HUES6 (cell line): ENCODE data around the gene ADARB2.
"Not testable (repeated sequence)": the region's sequence is repeated elsewhere in the genome, so short reads cannot be mapped to it uniquely, and the experiment has no call there.

Experiments used
- H3K27ac ChIP-seq: 2 replicates; pipeline ENCODE4 v1.7.0; 2013; ENCODE audit warnings: low read depth, mild to moderate bottlenecking, low read length, inconsistent platforms
- H3K27me3 ChIP-seq: 2 replicates; pipeline ENCODE4 v1.6.1; 2013; ENCODE audit warnings: low read length; ENCODE audit not compliant: control insufficient read depth, insufficient read depth
- H3K36me3 ChIP-seq: 2 replicates; pipeline ENCODE4 v1.6.1; 2013; ENCODE audit warnings: low read length; ENCODE audit not compliant: control insufficient read depth, insufficient read depth
- H3K4me1 ChIP-seq: 2 replicates; pipeline ENCODE4 v1.6.1; 2013; ENCODE audit warnings: low read length; ENCODE audit not compliant: control insufficient read depth, insufficient read depth
- H3K4me3 ChIP-seq: 2 replicates; pipeline ENCODE4 v1.5.1; 2013; ENCODE audit warnings: low read depth, low read length
- H3K9ac ChIP-seq: one replicate; pipeline ENCODE4 v1.6.1; 2013; ENCODE audit warnings: mild to moderate bottlenecking, low read length
- H3K9me3 ChIP-seq: 2 replicates; pipeline ENCODE4 v1.6.1; 2013; ENCODE audit warnings: low read depth, low read length; ENCODE audit not compliant: control insufficient read depth, insufficient read depth

ADARB2 gene

DNA sequence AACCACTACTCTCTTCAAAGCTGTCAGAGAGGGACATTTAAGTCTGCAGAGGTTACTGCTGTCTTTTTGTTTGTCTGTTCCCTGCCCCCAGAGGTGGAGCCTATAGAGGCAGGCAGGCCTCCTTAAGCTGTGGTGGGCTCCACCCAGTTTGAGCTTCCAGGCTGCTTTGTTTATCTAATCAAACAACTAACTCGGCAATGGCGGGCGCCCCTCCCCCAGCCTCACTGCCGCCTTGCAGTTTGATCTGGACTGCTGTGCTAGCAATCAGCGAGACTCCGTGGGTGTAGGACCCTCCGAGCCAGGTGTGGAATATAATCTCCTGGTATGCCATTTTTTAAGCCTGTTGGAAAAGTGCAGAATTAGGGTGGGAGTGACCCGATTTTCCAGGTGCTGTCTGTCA lies 510.4 kb downstream of the ADARB2 start:
- not testable (repeated sequence) for H3K36me3 ChIP-seq, H3K4me1 ChIP-seq, H3K9me3 ChIP-seq, H3K27me3 ChIP-seq, H3K27ac ChIP-seq, H3K9ac ChIP-seq
- peak overlapping the region; percentile 49; the same call in 1 of the 2 replicates for H3K4me3 ChIP-seq

DNA sequence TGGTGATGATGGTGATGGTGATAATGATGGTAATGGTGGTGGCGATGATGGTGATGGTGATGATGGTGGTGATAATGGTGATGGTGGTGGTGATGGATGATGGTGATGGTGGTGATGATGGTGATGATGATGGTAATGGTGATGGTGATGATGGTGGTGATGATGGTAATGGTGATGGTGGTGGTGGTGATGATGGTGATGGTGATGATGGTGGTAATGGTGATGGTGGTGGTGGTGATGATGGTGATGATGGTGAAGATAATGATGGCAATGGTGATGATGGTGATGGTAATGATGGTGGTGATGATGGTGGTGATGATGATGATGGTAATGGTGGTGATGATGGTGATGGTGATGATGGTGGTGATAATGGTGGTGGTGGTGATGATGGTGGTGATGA lies 517.5 kb downstream of the ADARB2 start:
- not testable (repeated sequence) for H3K9ac ChIP-seq, H3K27me3 ChIP-seq, H3K4me1 ChIP-seq, H3K4me3 ChIP-seq, H3K27ac ChIP-seq, H3K36me3 ChIP-seq
- peaks cover 12% of the 10 kb centered on the region for H3K9me3 ChIP-seq

DNA sequence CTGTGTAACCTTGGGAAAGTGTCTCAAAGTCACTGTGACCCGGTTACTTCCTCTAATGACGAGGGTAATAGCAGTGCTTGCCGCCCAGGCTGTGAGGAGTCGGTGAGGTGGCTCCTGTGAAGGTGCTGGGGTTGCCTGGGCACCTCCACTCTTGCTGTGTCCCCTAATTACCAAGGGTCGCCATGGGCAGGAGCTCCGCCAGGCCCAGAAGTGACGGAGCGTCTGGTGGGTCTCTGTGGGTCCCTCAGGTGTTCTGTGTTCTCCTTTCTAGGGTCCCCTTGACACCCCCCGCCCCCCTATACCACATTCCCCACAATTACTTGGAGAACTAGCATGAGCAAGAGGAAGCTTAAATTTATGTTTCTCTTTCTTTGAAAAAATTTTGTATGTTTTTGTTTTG lies 519.7 kb downstream of the ADARB2 start:
- H3K27me3 ChIP-seq: no peaks in the 10 kb centered on the region

DNA sequence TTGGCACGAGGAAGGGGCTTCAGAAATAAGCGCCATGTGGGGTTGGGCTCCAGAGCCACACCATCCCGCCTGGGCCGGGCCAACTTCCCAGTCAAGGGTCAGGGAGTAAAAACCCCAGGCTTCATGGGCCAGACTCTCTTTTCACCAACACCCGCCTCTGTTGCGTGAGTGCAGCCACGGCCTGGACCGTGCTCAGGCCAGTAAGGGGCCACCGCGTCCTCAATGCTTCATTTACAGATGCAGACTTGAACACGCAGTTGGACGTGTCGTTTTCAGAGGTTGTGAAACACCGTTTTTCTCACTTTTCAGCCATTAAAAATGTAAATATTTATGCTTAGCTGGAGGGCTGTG lies 520.1 kb downstream of the ADARB2 start:
- Histone ChIP-seq H3K9ac (no peak overlapping the region), H3K27ac (no peak overlapping the region), H3K4me3 (no peak overlapping the region), H3K4me1 (no peaks in the 10 kb centered on the region), H3K36me3 (no peaks in the 10 kb centered on the region), H3K27me3 (no peaks in the 10 kb centered on the region), H3K9me3 (peaks cover 12% of the 10 kb centered on the region)

More for the DNA sequence above, 519.7 kb downstream of the ADARB2 start:
- Histone ChIP-seq H3K4me3 (no peak overlapping the region), H3K27ac (no peak overlapping the region), H3K4me1 (no peaks in the 10 kb centered on the region), H3K9ac (no peak overlapping the region), H3K36me3 (no peaks in the 10 kb centered on the region), H3K9me3 (peaks cover 12% of the 10 kb centered on the region)

DNA sequence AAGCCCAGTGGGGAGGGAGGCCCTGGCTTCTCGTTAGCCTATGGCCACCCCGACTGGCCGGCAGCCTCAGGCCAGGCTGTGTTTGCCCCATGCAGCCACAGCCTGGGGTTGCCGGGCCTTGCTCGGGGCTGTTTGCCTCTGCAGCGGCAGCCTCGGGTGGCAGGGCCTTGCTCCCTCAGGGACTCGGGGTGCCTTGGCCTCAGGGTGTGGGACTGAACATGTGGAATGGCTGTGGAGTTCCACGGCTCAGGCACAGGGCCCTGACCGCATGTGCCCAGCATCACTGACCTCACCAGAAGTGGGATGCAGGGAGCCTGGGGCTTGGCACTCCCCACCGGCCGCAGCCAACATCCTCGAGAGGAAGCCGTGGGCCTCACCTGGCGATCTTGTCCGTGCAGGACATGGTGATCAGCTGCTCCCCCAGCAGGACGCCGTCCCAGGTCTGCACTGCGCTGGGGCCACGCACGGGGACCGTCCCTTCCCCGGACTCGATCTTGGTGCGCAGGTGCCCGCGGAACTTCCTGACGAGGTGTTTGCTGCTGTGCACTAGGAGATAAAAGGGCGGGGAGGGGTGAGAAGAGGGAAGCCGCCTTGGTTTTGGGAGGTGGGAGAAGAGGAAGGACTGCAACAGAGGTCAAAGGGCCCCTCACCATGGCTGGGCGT lies 520.6 kb downstream of the ADARB2 start:
- Histone ChIP-seq H3K4me1 (no peaks in the 10 kb centered on the region), H3K9ac (no peak overlapping the region), H3K9me3 (peaks cover 12% of the 10 kb centered on the region), H3K4me3 (no peak overlapping the region), H3K36me3 (no peaks in the 10 kb centered on the region), H3K27ac (no peak overlapping the region), H3K27me3 (no peaks in the 10 kb centered on the region)

DNA sequence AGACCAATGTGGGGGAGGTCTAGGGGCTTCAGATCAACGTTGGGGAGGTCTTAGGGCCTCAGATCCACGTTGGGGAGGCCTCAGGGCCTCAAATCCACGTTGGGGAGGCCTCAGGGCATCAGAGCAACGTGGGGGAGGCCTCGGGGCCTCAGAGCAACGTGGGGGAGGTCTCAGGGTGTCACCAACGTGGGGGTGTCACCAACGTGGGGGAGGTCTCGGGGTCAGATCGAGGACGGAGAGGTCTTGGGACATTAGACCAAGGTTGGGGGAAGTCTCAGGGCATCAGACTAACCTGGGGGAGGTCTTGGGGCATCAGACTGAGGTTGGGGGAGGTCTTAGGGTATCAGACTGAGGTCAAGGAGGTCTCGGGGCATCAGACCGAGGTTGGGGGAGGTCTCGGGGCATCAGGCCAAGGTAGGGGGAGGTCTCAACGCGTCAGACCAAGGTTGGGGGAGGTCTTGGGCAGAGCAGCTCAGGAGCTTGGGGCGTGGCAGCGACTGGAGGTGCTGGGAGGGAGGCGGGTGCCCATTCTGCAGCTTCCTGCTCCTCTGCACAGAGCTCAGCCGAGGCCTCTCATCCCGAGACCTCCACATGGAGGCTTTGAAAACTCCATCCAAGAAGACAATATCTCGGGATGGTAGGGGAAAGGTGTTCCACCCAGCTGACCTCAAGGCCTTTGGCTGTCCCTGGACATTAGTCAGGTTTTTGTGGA lies 521.3 kb downstream of the ADARB2 start:
- H3K27ac ChIP-seq: no peak overlapping the region
- no peaks in the 10 kb centered on the region for H3K4me1 ChIP-seq
- H3K9ac ChIP-seq: no peak overlapping the region
- no peaks in the 10 kb centered on the region for H3K36me3 ChIP-seq
- H3K9me3 ChIP-seq: peaks cover 12% of the 10 kb centered on the region
- H3K4me3 ChIP-seq: no peak overlapping the region
- H3K27me3 ChIP-seq: no peaks in the 10 kb centered on the region

DNA sequence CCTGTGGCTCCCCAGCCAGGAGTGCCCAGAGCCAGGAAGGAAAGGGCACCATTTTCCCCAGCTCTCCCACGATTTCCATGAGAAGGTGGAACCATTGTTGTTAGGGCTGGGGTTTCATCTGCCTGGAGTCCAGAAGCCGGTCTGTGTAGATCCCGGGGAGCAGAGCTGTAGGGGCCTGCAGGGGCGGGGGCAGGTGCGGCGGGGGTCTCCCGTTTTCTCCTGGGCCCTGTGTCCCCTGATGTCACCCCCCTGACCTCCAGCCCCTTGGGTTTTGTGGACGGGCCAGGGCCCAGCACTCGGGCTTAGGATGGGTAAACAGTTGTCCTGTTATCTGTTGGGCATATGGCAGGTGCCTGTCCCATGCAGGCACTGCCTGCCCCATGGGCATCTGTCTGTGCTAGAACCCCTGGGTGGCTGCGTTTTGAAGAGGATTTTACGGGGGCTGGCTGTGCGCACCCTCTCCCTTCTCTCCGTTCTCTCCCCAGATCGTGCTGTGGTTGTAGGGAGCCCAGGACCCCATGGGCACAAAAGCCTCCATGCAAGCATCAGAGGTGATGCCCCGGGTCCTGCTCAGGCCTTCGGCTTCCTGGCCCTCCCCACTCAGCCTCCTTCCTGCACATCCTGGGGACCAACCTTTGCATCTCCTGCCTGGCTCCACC lies 522.3 kb downstream of the ADARB2 start:
- Histone ChIP-seq H3K9me3 (peaks cover 9% of the 10 kb centered on the region), H3K4me3 (no peak overlapping the region), H3K36me3 (no peaks in the 10 kb centered on the region), H3K9ac (no peak overlapping the region), H3K27ac (no peak overlapping the region), H3K27me3 (no peaks in the 10 kb centered on the region), H3K4me1 (no peaks in the 10 kb centered on the region)

DNA sequence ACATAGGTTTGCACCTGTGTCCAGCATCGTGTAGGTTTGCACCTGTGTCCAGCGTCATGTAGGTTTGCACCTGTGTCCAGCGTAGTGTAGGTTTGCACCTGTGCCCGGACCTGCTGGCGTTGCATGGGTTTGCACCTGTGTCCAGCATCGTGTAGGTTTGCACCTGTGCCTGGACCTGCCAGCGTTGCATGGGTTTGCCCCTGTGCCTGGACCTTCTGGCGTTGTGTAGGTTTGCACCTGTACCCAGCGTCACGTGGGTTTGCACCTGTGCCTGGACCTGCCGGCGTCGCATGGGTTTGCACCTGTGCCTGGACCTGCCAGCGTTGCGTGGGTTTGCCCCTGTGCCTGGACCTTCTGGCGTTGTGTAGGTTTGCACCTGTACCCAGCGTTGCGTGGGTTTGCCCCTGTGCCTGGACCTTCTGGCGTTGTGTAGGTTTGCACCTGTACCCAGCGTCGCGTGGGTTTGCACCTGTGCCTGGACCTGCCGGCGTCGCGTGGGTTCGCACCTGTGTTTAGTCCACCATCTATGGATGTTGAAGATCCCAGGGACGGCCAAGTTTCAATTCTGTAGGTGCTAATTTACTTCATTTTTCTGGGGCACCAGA lies 523.2 kb downstream of the ADARB2 start:
- Histone ChIP-seq H3K36me3 (no peaks in the 10 kb centered on the region), H3K27me3 (no peaks in the 10 kb centered on the region), H3K4me1 (no peaks in the 10 kb centered on the region), H3K9ac (no peak overlapping the region), H3K4me3 (no peak overlapping the region), H3K27ac (no peak overlapping the region), H3K9me3 (0 out of 2 replicates have a peak, but pooled peaks cover 2% of the 10 kb centered on the region)

DNA sequence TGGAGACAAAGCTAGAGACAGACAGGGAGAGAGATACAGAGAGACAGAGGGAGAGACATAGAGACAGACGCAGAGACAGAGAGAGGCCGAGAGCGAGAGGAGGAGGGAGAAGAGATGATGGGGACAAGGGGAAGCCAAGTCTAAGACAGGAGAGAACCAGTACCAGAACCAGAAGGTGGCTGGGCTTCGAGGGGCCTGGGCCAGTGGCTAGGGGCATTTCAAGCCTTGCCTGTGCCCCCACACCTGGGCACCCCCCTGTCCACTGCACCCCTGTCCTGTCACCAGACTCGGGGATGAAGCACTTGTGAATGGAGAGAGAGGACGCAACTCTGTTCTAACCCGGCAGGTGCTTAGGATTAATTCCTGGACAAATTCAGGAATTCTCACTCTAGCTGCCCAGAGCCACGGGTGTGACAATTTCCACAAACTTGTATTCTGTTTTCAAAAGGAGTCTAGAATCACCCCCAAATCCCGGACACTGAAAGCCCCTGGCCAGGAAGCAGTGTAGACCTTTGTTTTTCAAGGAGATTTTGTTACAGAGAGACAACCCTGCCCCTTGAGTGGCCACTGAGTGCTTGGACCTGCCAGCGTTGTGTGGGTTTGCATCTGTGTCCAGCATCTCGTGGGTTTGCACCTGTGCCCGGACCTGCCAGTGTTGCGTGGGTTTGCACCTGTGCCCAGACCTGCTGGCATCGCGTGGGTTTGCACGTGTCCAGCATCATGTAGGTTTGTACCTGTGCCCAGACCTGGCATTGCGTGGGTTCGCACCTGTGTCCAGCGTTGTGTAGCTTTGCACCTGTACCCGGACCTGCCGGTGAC lies 523.9 kb downstream of the ADARB2 start:
- Histone ChIP-seq H3K36me3 (no peaks in the 10 kb centered on the region), H3K4me3 (no peak overlapping the region), H3K4me1 (no peaks in the 10 kb centered on the region), H3K9ac (no peak overlapping the region), H3K27ac (no peak overlapping the region), H3K27me3 (no peaks in the 10 kb centered on the region), H3K9me3 (0 out of 2 replicates have a peak, but pooled peaks cover 2% of the 10 kb centered on the region)

DNA sequence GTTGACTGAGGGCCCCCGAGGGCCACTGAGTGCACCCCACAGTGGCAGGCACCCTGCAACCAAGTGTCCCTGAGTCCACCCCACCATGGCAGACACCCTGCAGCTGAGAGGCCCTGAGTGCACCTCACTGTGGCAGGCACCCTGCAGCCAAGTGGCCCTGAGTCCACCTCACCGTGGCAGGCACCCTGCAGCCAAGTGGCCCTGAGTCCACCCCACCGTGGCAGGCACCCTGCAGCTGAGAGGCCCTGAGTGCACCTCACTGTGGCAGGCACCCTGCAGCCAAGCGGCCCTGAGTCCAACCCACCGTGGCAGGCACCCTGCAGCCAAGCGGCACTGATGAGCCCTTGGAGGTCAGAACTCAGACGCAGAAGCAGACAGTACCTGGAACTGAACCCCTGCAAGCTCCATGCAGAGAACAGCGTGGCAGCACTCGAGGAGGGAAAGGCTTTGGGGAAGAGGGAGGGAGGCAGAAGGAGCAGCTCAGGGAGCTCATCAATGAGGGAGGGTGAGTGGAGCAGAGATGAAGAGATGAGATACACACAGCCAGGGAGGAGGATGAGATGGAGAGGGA lies 524.7 kb downstream of the ADARB2 start:
- Histone ChIP-seq H3K4me1 (no peaks in the 10 kb centered on the region), H3K27me3 (no peaks in the 10 kb centered on the region), H3K36me3 (no peaks in the 10 kb centered on the region), H3K9ac (no peak overlapping the region), H3K27ac (no peak overlapping the region), H3K9me3 (no peaks in the 10 kb centered on the region), H3K4me3 (no peak overlapping the region)
